GM12878 (cell line): ENCODE measurements around the gene MYO18B. TPM values are rescaled to one million over a fixed set of nuclear protein-coding genes. Genes with fewer than 3 reads are reported as not detected.

Experiments
- ATAC-seq: fragments of 200-7000 bp; cut with Tn5 transposase; 3 replicates; pipeline ENCODE4 v1.9.1; 2020; ENCODE audit warnings: mild to moderate bottlenecking, moderate library complexity
- BruUV-seq: library from RNA; stranded (reverse); fragments of 400-500 nt; replicated peaks from 2 replicates; lab custom pipeline; 2021; lab: Mats Ljungman, UMichigan
- CTCF ChIA-PET: fragments of 300-600 bp; sonication (Branson Sonifier 250); formaldehyde crosslinking; extraction: SDS; loops from one replicate; lab custom pipeline; 2021; ENCODE audit warnings: inconsistent platforms; lab: Yijun Ruan, JAX
- POLR2A ChIA-PET: fragments of 350-600 bp; formaldehyde crosslinking; extraction: SDS; loops from one replicate; lab custom pipeline; 2021; ENCODE audit warnings: inconsistent platforms; lab: Charles Lee
- RAD21 ChIA-PET: fragments of 300-600 bp; sonication (Branson Sonifier 250); formaldehyde crosslinking; loops from one replicate; lab custom pipeline; 2023; ENCODE audit warnings: antibody characterized with exemption; ENCODE audit not compliant: unreplicated experiment; lab: Charles Lee
- SMC1A ChIA-PET: fragments of 300-600 bp; sonication (Branson Sonifier 250); formaldehyde crosslinking; loops from one replicate; lab custom pipeline; 2023; ENCODE audit not compliant: unreplicated experiment, uncharacterized antibody; lab: Charles Lee
- DNase-seq: peaks from one replicate; pipeline ENCODE4 v3.0.0-alpha.2; 2011; ENCODE audit warnings: low read depth, low spot score
- FAIRE-seq: peaks from 3 replicates; lab custom pipeline; 2011; peaks lifted over from hg19 to GRCh38; lab: Jason Lieb, UNC
- H2AFZ ChIP-seq: 2 replicates; pipeline ENCODE4 v1.6.0; 2011; ENCODE audit warnings: low read depth, low read length, control low read depth; ENCODE audit not compliant: control insufficient read depth
- H3K27ac ChIP-seq: 2 replicates; pipeline ENCODE4 v1.5.1; 2011; ENCODE audit warnings: control low read depth; ENCODE audit not compliant: control insufficient read depth, insufficient read depth
- H3K27me3 ChIP-seq, 2 experiments: replicated peaks in 1 of 2; 2 replicates each; pipeline versions ENCODE4 v1.6.0 to v1.6.1; 2011; ENCODE audit warnings: low read length in 1 of 2; ENCODE audit not compliant: control insufficient read depth in 2 of 2, insufficient read depth in 2 of 2
- H3K36me3 ChIP-seq, 2 experiments: 2 replicates each; pipeline ENCODE4 v1.5.1; 2011; ENCODE audit warnings: low read length in 1 of 2; ENCODE audit not compliant: control insufficient read depth in 2 of 2, insufficient read depth in 2 of 2
- H3K4me1 ChIP-seq: 2 replicates; pipeline ENCODE4 v1.6.1; 2011; ENCODE audit warnings: mild to moderate bottlenecking, low read length, moderate library complexity, mixed read lengths; ENCODE audit not compliant: control insufficient read depth, insufficient read depth
- H3K4me2 ChIP-seq: 2 replicates; pipeline ENCODE4 v1.6.0; 2011; ENCODE audit warnings: control low read depth; ENCODE audit not compliant: control insufficient read depth, insufficient read depth
- H3K4me3 ChIP-seq: fragments of 200-600 bp; sonication (generic); 2 replicates; pipeline ENCODE4 v1.5.1; 2016
- H3K79me2 ChIP-seq: 2 replicates; pipeline ENCODE4 v1.6.0; 2011; ENCODE audit warnings: low read length; ENCODE audit not compliant: control insufficient read depth, insufficient read depth
- H3K9ac ChIP-seq: 2 replicates; pipeline ENCODE4 v1.8.0; 2011; ENCODE audit warnings: low read length, control low read depth, mixed read lengths; ENCODE audit not compliant: control insufficient read depth, insufficient read depth
- H3K9me3 ChIP-seq: replicated peaks from 3 replicates; pipeline ENCODE4 v1.5.1; 2011; ENCODE audit warnings: mild to moderate bottlenecking, low read length; ENCODE audit not compliant: control insufficient read depth, insufficient read depth
- H4K20me1 ChIP-seq: 2 replicates; pipeline ENCODE4 v1.6.0; 2011; ENCODE audit not compliant: control insufficient read depth, insufficient read depth
- EZH2 ChIP-seq: IDR thresholded peaks from 2 replicates; pipeline ENCODE4 v1.6.1; 2012; ENCODE audit warnings: low read depth, mild to moderate bottlenecking, control low read depth, inconsistent platforms, low read length, borderline replicate concordance; ENCODE audit not compliant: control insufficient read depth
- HCFC1 ChIP-seq: fragments of 150-350 bp; IDR thresholded peaks from 2 replicates; pipeline ENCODE4 v1.6.1; 2014; ENCODE audit warnings: low read length
- NFIC ChIP-seq: IDR thresholded peaks from 2 replicates; pipeline ENCODE4 v1.6.1; 2012; ENCODE audit warnings: low read depth, mild to moderate bottlenecking, inconsistent platforms, low read length, moderate library complexity
- NR2F1 ChIP-seq: fragments of 450-650 bp; conservative IDR thresholded peaks from 2 replicates; pipeline ENCODE4 v1.6.1; 2017; ENCODE audit warnings: mild to moderate bottlenecking
- RAD21 ChIP-seq: IDR thresholded peaks from 2 replicates; pipeline ENCODE4 v1.6.1; 2011; ENCODE audit warnings: mild to moderate bottlenecking, low read depth, low read length, moderate library complexity; ENCODE audit not compliant: insufficient read depth
- RAD51 ChIP-seq: fragments of 450-650 bp; IDR thresholded peaks from 2 replicates; pipeline ENCODE4 v1.6.1; 2016; ENCODE audit warnings: moderate library complexity, mild to moderate bottlenecking, inconsistent platforms
- SIN3A ChIP-seq: IDR thresholded peaks from 2 replicates; pipeline ENCODE4 v1.6.1; 2012; ENCODE audit warnings: low read depth, low read length, improper control_type of control experiment
- SMARCA5 ChIP-seq: fragments of 450-650 bp; IDR thresholded peaks from 2 replicates; pipeline ENCODE4 v1.6.1; 2017; ENCODE audit warnings: mild to moderate bottlenecking
- SUZ12 ChIP-seq: fragments of 200-600 bp; sonication (generic); IDR thresholded peaks from one replicate; pipeline ENCODE4 v1.6.1; 2018; ENCODE audit warnings: antibody characterized with exemption, mild to moderate bottlenecking; ENCODE audit not compliant: unreplicated experiment
- TARDBP ChIP-seq: IDR thresholded peaks from 2 replicates; pipeline ENCODE4 v1.6.1; 2016; ENCODE audit warnings: borderline replicate concordance
- ZBED1 ChIP-seq: IDR thresholded peaks from 2 replicates; pipeline ENCODE4 v1.6.1; 2016; ENCODE audit warnings: borderline replicate concordance
- ZZZ3 ChIP-seq: IDR thresholded peaks from 2 replicates; pipeline ENCODE4 v1.6.1; 2011; ENCODE audit warnings: low read depth; ENCODE audit not compliant: control insufficient read depth, insufficient read length
- WGBS: methylation state at CpG from one replicate; pipeline ENCODE4 v1.1.6; 2016; ENCODE audit warnings: low lambda C conversion rate; ENCODE audit not compliant: insufficient replicate concordance, insufficient coverage; ENCODE audit errors: missing lambda C conversion rate; 5-methylcytosine and 5-hydroxymethylcytosine counted together
- in situ Hi-C: fragments of 300-500 bp; cut with MboI; formaldehyde crosslinking; loops from 9 replicates; pipeline ENCODE4 v1.14.3; 2018; ENCODE audit warnings: mixed read lengths
- intact Hi-C: fragments of 100-400 bp; cut with micrococcal nuclease; formaldehyde crosslinking; loops from one replicate; pipeline ENCODE4 v1.14.2; 2022; ENCODE audit not compliant: unreplicated experiment
- polyA plus RNA-seq, 11 experiments: library from polyadenylated mRNA; depleted of rRNA in 4 of 11; unstranded in 6 of 11; stranded (reverse) in 5 of 11; fragments of >200 nt; fragmentation: Nextera tagmentation in 4 of 11; fragmentation: Illumina TruSeq in 1 of 11; extraction: Ambion mirVana in 4 of 11; extraction: Trizol in 1 of 11; gene quantifications; 1 replicate in 1 of 11; 2 replicates in 10 of 11; pipeline versions ENCODE4 v1.2.1 to v1.2.3, GENCODE V29; 2011 to 2016; ENCODE audit warnings: inconsistent platforms in 2 of 11, missing spikeins in 2 of 11, low read depth in 1 of 11
- total RNA-seq, 4 experiments: library from RNA; depleted of rRNA in 3 of 4; stranded (reverse); fragments of >200 nt in 3 of 4; fragmentation: Illumina TruSeq in 1 of 4; extraction: Trizol in 1 of 4; gene quantifications; 2 replicates each; pipeline versions ENCODE4 v1.2.1 to v1.2.3, GENCODE V29; 2013 to 2021
- TF ChIP-seq, protein P1 (sequence below): fragments of 450-650 bp; IDR thresholded peaks from 2 replicates; pipeline ENCODE4 v1.6.1; 2017; ENCODE audit warnings: borderline replicate concordance
- TF ChIP-seq, protein P2 (sequence below): fragments of 450-650 bp; IDR thresholded peaks from 2 replicates; pipeline ENCODE4 v1.6.1; 2017; ENCODE audit warnings: mild to moderate bottlenecking, moderate library complexity

Gene MYO18B
- total and polyA plus RNA-seq, 10 of the 15 experiments (the other 5 are each of a cell fraction or from before 2014, with no cell fraction given): 0.05 to 2.1 (median 0.51) TPM; not detected in 1

DNA sequence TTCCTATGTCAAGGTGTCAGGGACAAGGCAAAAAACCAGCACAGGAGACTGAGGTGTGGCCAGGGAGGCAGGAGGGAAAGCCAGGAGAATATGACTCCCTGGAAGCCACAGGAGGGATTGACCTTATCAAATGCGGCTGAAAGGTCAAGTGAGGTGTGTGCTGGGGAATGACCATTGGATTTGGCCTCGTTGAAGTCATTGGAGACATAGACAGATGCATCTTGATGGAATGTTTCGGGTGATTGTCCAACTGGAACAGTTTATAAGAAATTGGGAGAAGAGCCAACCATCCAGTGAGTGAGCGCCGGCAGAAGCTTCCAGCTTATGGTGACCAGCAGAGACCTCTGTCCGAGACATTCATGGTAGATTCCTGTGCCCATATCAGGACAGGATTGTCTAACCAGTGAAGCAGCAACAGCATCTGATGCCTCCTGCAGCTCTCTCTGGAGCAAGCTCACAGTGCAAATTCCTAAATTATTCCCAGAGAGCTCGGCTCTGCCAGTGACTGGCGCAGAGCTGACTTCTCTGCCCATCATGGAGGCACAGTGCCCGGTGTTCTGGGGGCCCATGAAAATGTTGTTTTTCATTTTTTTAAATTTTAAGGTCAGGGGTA lies 95.4 kb downstream of the MYO18B start:
- Histone ChIP-seq H3K27ac (no peak overlapping the region), H3K4me1 (peaks cover 36% of the 10 kb centered on the region), H4K20me1 (no peaks in the 10 kb centered on the region), H3K9me3 (no peaks in the 10 kb centered on the region), H3K36me3 (no peaks in the 10 kb centered on the region), H2AFZ (no peak overlapping the region), H3K9ac (no peak overlapping the region), H3K4me3 (no peak overlapping the region), H3K4me2 (no peak overlapping the region), H3K79me2 (no peaks in the 10 kb centered on the region), H3K27me3 (no peaks in the 10 kb centered on the region)
- SMC1A ChIA-PET: no interaction called here
- no peak for TF ChIP-seq NR2F1
- no peak for TF ChIP-seq SIN3A
- TF ChIP-seq, protein P1, sequence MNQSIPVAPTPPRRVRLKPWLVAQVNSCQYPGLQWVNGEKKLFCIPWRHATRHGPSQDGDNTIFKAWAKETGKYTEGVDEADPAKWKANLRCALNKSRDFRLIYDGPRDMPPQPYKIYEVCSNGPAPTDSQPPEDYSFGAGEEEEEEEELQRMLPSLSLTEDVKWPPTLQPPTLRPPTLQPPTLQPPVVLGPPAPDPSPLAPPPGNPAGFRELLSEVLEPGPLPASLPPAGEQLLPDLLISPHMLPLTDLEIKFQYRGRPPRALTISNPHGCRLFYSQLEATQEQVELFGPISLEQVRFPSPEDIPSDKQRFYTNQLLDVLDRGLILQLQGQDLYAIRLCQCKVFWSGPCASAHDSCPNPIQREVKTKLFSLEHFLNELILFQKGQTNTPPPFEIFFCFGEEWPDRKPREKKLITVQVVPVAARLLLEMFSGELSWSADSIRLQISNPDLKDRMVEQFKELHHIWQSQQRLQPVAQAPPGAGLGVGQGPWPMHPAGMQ: no peak
- TF ChIP-seq, protein P2, sequence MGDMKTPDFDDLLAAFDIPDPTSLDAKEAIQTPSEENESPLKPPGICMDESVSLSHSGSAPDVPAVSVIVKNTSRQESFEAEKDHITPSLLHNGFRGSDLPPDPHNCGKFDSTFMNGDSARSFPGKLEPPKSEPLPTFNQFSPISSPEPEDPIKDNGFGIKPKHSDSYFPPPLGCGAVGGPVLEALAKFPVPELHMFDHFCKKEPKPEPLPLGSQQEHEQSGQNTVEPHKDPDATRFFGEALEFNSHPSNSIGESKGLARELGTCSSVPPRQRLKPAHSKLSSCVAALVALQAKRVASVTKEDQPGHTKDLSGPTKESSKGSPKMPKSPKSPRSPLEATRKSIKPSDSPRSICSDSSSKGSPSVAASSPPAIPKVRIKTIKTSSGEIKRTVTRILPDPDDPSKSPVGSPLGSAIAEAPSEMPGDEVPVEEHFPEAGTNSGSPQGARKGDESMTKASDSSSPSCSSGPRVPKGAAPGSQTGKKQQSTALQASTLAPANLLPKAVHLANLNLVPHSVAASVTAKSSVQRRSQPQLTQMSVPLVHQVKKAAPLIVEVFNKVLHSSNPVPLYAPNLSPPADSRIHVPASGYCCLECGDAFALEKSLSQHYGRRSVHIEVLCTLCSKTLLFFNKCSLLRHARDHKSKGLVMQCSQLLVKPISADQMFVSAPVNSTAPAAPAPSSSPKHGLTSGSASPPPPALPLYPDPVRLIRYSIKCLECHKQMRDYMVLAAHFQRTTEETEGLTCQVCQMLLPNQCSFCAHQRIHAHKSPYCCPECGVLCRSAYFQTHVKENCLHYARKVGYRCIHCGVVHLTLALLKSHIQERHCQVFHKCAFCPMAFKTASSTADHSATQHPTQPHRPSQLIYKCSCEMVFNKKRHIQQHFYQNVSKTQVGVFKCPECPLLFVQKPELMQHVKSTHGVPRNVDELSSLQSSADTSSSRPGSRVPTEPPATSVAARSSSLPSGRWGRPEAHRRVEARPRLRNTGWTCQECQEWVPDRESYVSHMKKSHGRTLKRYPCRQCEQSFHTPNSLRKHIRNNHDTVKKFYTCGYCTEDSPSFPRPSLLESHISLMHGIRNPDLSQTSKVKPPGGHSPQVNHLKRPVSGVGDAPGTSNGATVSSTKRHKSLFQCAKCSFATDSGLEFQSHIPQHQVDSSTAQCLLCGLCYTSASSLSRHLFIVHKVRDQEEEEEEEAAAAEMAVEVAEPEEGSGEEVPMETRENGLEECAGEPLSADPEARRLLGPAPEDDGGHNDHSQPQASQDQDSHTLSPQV: no peak
- no peak for TF ChIP-seq RAD21
- no peak for TF ChIP-seq NFIC
- no peak for TF ChIP-seq RAD51
- TF ChIP-seq ZBED1: no peak
- no peak for TF ChIP-seq HCFC1
- no peak for TF ChIP-seq SUZ12
- TF ChIP-seq EZH2: no peak
- TF ChIP-seq TARDBP: no peak
- no peak for TF ChIP-seq ZZZ3
- no peak for TF ChIP-seq SMARCA5
- CTCF ChIA-PET: interaction anchor here (0.8 kb wide), 1 partner anchor 43 kb away, joined by 3 read pairs; no protein-coding TSS in a partner anchor
- RAD21 ChIA-PET: interaction anchor here (0.7 kb wide), 1 partner anchor 41 kb away, joined by 3 read pairs; no protein-coding TSS in a partner anchor
- no peak for DNase-seq
- intact Hi-C loops (no loop called here), in situ Hi-C loops (no loop called here)
- POLR2A ChIA-PET: no interaction called here
- no peak for FAIRE-seq
- 61% methylated on average over 9 of the region's 9 CpGs for WGBS
- ATAC-seq: no peak
- no TSS peak for BruUV-seq
